Skeletal muscle tissue (tissue), 4 donors: ENCODE results near the gene UGT1A3. TPM values are rescaled to one million over a fixed set of nuclear protein-coding genes. Genes with fewer than 3 reads are reported as not detected.
"Not testable (repeated sequence)": the region's sequence is repeated elsewhere in the genome, so short reads cannot be mapped to it uniquely, and the experiment has no call there.

Experiments used
- H3K27ac ChIP-seq: one replicate; pipeline ENCODE4 v1.7.0; 2013; ENCODE audit warnings: mild to moderate bottlenecking, low read depth, low read length, inconsistent platforms
- H3K27me3 ChIP-seq, 3 donors: one replicate each; pipeline ENCODE4 v1.7.0; 2013; ENCODE audit warnings: low read length in 3 of 3; ENCODE audit not compliant: control insufficient read depth in 3 of 3, insufficient read depth in 3 of 3
- H3K36me3 ChIP-seq, 3 donors: one replicate each; pipeline ENCODE4 v1.7.0; 2013; ENCODE audit warnings: low read length in 3 of 3; ENCODE audit not compliant: control insufficient read depth in 3 of 3, insufficient read depth in 3 of 3
- H3K4me1 ChIP-seq, 3 donors: one replicate each; pipeline ENCODE4 v1.7.0; 2013; ENCODE audit warnings: low read length in 3 of 3, mild to moderate bottlenecking in 3 of 3; ENCODE audit not compliant: control insufficient read depth in 3 of 3, insufficient read depth in 3 of 3
- H3K4me3 ChIP-seq, 3 donors: one replicate each; pipeline ENCODE4 v1.7.0; 2013; ENCODE audit warnings: low read length in 3 of 3
- H3K9ac ChIP-seq, 3 donors: one replicate each; pipeline ENCODE4 v1.7.0; 2013; ENCODE audit warnings: low read length in 3 of 3, mild to moderate bottlenecking in 3 of 3, moderate library complexity in 2 of 3, low read depth in 1 of 3
- H3K9me3 ChIP-seq, 3 donors: one replicate each; pipeline ENCODE4 v1.7.0; 2013; ENCODE audit warnings: low read length in 3 of 3; ENCODE audit not compliant: control insufficient read depth in 3 of 3
- total RNA-seq: library from RNA; depleted of rRNA; stranded (reverse); fragments of >200 nt; gene quantifications from one replicate; pipeline ENCODE4 v1.2.3, GENCODE V29; 2014
- donor health status: Osteomylitis.

The UGT1A3 gene
- total RNA-seq, 1 donor from 2014 or later, result not detected

- peaks cover 0 to 10% (median 0%) of the 10 kb centered on the region in 3 donors for H3K27me3 ChIP-seq
- no peaks in the 10 kb centered on the region for H3K36me3 ChIP-seq
- no peaks in the 10 kb centered on the region for H3K9me3 ChIP-seq
- no peaks in the 10 kb centered on the region for H3K4me1 ChIP-seq
- no peak overlapping the region for H3K9ac ChIP-seq
- H3K27ac ChIP-seq, result no peak overlapping the region
- no peak overlapping the region for H3K4me3 ChIP-seq
Observed at GRCh38 chr2:233740870-233741269, 12.0 kb downstream of the UGT1A3 start.

- no peaks in the 10 kb centered on the region for H3K9me3 ChIP-seq
- no peaks in the 10 kb centered on the region for H3K4me1 ChIP-seq
- H3K36me3 ChIP-seq, result no peaks in the 10 kb centered on the region
- peaks cover 0 to 10% (median 0%) of the 10 kb centered on the region in 3 donors for H3K27me3 ChIP-seq
- H3K27ac ChIP-seq, result no peak overlapping the region
- no peak overlapping the region for H3K9ac ChIP-seq
- no peak overlapping the region for H3K4me3 ChIP-seq
Observed at GRCh38 chr2:233743464-233744259, 14.8 kb downstream of the UGT1A3 start.

- no peaks in the 10 kb centered on the region for H3K36me3 ChIP-seq
- no peak overlapping the region for H3K4me3 ChIP-seq
- H3K27ac ChIP-seq, result no peak overlapping the region
- H3K4me1 ChIP-seq, result no peaks in the 10 kb centered on the region
- H3K9ac ChIP-seq, result no peak overlapping the region
- no peaks in the 10 kb centered on the region for H3K9me3 ChIP-seq
- H3K27me3 ChIP-seq, result peaks cover 0 to 10% (median 0%) of the 10 kb centered on the region in 3 donors
Observed at GRCh38 chr2:233745073-233745755, 16.4 kb downstream of the UGT1A3 start.

GRCh38 chr2:233745838-233746237, 17.0 kb downstream of the UGT1A3 start:
- not testable (repeated sequence) for H3K4me3 ChIP-seq, H3K36me3 ChIP-seq, H3K9ac ChIP-seq, H3K27ac ChIP-seq, H3K9me3 ChIP-seq, H3K4me1 ChIP-seq
- H3K27me3 ChIP-seq, result peaks cover 0 to 10% (median 0%) of the 10 kb centered on the region in 3 donors

- Histone ChIP-seq H3K36me3 (no peaks in the 10 kb centered on the region), H3K4me3 (no peak overlapping the region), H3K9ac (no peak overlapping the region), H3K27me3 (peaks cover 0 to 3% (median 0%) of the 10 kb centered on the region in 3 donors), H3K9me3 (no peaks in the 10 kb centered on the region), H3K4me1 (no peaks in the 10 kb centered on the region), H3K27ac (no peak overlapping the region)
Observed at GRCh38 chr2:233746475-233747282, 17.8 kb downstream of the UGT1A3 start.

GRCh38 chr2:233747283-233747544, 18.4 kb downstream of the UGT1A3 start:
- Histone ChIP-seq H3K9me3 (no peaks in the 10 kb centered on the region), H3K27me3 (no peaks in the 10 kb centered on the region), H3K27ac (no peak overlapping the region), H3K9ac (no peak overlapping the region), H3K36me3 (no peaks in the 10 kb centered on the region), H3K4me3 (no peak overlapping the region), H3K4me1 (no peaks in the 10 kb centered on the region)

GRCh38 chr2:233750689-233751088, 21.8 kb downstream of the UGT1A3 start:
- not testable (repeated sequence) for H3K9me3 ChIP-seq, H3K36me3 ChIP-seq, H3K27ac ChIP-seq

GRCh38 chr2:233751212-233752009, 22.6 kb downstream of the UGT1A3 start:
- not testable (repeated sequence) for H3K9me3 ChIP-seq, H3K4me1 ChIP-seq, H3K27ac ChIP-seq, H3K27me3 ChIP-seq, H3K9ac ChIP-seq, H3K36me3 ChIP-seq, H3K4me3 ChIP-seq

More at GRCh38 chr2:233750689-233751088, 21.8 kb downstream of the UGT1A3 start:
- not testable (repeated sequence) for H3K27me3 ChIP-seq, H3K4me3 ChIP-seq, H3K4me1 ChIP-seq, H3K9ac ChIP-seq

GRCh38 chr2:233754872-233755611, 26.2 kb downstream of the UGT1A3 start:
- Histone ChIP-seq H3K4me1 (no peaks in the 10 kb centered on the region), H3K9ac (no peak overlapping the region), H3K4me3 (no peak overlapping the region), H3K36me3 (no peaks in the 10 kb centered on the region), H3K27me3 (no peaks in the 10 kb centered on the region), H3K27ac (no peak overlapping the region), H3K9me3 (peaks cover 0 to 3% (median 0%) of the 10 kb centered on the region in 3 donors)
